MV-4-11 (cell line): ENCODE results near the gene TGDS.

Experiments used
- DNase-seq: peaks from one replicate; lab custom pipeline; 2025; lab: John Stamatoyannopoulos, UW

The TGDS gene

DNA sequence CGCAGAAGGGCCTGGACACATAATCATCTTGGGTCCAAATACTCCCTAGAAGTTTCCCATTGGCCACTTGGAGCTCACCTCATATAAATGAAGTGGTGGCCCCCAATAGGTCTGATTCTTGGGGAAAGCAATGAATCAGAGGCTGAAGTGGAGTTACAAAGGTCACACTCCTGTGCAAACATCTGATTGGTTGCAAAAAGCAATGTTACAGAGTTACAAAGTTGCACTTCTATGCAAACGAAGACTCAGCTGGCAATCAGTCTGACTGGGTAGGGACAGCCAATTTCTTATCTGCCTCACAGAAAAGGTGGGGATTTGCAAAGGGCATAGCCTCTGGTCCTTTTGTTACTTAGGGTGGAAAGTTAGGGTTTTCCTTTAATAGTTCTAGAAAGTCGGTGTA lies 3.9 kb upstream of the TGDS start:
- no peak for DNase-seq

DNA sequence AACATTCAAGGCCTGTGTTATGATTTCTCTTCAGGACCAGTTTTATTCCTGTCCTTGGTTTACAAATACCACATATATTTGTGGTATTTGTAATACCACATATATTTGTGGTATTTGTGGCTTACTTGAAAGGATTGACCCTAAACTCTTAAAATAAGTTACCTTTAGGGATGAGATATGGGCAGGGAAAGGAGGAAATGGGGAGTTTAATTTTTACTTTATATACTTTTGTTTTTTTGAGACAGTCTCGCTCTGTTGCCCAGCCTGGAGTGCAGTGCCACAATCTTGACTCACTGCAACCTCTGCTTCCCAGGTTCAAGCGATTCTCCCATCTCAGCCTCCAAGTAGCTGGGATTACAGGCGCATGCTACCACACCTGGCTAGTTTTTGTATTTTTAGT lies 2.3 kb upstream of the TGDS start:
- no peak for DNase-seq

DNA sequence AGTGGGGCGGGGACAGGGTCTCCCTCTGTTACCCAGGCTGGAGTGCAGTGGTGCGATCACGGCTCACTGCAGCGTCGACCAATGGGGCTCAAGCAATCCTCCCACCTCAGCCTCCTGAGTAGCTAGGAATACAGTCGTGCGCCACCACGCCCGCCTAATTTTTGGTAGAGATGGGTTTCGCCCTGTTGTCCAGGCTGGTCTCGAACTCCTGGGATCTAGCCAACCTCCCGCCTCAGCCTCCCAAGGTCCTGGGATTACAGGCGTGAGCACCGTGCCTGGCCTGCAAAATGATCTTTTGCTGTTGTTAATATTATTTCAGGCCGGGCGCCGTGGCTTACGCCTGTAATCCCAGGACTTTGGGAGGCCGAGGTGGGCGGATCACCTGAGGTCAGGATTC lies 621 bp upstream of the TGDS start:
- no peak for DNase-seq

DNA sequence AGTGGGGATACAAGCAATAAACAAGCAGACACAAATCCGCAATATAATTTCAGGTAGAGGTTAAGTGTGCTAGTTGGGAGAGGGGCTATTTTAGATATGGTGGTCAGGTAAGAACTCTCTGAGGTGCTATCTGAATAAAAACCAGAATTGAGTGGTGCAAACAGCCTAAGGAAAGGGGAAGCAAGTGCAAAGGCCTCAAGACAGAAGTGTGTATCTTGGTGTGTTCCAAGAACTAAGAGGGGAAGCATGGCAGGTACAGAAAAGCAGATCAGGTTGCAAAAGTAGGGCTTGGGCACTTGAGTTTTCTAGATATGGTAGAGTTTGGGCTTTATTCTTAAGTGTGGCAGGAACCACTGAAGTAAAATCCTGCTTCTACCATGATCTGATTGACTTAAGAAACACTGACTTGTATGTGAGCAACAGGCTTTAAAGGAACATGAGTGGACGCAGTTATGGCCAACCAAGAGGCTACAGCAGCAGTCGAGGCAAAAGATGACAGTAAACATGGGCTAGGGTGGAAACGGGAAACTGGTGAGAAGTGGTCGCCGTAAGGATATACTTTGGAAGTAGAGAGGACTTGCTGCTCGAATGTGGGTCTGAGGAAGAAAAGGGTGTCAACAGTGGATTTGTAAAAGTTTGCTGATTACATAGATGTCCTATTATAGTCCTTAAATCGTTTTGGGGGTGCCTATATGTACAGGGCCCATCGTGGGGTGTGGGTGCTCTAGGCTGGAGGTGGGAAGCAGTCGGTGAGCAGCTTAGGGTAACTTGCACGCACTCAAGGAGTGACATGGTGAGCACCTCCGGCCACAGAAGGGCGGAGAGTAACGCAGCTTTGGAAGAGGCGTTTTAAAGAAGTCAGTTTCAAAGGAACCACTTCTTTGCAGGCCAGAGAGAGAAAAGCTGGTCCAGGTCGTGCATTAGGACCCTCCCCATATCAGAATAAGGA lies 677 bp downstream of the TGDS start:
- peak; percentile 28 for DNase-seq

DNA sequence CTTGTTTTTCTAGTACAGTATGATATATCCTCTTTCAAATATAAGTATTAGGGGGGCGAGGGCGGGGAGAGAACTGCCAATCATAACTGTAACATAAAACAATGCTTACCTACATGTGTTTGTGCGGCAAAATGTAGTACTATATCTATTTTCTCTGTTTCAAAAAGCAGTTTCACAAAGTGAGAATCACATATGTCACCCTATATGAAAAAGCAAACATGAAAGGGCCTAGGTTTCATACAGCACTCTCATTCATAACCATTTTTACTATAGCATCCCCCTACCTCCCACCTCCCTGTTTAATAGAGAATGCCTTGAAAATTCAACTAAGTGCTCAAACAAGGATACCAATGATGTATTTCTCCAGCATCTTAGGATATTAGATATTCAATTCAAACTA lies 5.2 kb downstream of the TGDS start:
- DNase-seq, result no peak

DNA sequence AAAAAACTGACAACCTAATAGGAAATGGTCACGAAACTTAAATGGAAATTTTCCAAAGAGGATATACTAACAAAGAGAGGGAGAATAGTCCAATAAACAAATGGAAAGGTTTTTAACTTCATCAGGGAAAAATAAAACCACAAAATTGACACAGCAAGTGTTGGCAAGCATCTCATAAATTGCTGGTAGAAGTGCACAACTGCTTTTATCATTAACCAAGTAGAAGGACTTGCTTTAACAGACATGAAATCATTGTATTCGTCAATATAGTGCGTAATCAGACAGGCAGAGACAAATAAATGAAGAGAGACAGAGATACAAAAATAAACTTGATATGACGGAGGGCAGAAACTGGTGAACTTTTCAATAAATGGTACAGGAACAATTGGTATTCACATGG lies 7.4 kb downstream of the TGDS start:
- DNase-seq, result no peak

DNA sequence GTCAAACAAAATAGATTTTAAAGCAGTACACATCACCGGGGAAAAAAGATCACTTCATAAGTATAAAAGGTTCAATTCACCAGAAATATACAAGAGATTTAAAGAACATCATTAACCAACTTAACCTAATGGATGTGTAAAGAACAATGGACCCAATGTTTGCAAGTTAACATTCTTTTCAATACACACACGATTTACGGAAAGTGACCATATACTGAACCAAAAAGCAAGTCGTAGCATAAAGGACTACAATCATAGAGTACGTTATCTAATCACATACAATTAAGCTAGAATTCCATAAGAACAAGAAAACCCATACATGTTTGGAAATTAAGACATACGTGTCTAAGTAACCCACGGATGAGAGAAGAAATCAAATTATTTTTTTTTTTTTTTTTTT lies 9.6 kb downstream of the TGDS start:
- DNase-seq, result no peak

DNA sequence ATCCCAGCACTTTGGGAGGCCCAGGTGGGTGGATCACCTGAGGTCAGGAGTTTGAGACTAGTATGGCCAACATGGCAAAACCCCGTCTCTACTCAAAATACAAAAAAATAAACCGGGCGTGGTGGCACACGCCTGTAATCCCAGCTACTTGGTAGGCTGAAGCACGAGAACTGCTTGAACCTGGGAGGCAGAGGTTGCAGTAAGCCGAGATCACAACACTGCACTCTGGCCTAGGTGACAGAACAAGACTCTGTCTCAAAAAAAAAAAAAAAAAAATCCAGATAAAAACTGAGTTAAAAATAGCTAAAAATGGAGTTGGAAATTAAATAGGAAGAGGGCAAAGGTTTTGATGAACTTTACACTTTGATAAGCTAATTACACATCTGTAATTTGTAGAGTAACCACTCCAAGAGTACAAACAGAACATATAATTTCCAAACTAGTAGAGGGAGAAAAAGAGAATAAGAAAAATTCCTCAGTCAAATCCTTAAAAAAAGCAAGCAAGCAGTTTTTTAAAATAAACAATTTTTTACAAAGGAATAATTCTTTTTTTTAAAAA lies 10.3 kb downstream of the TGDS start:
- no peak for DNase-seq

DNA sequence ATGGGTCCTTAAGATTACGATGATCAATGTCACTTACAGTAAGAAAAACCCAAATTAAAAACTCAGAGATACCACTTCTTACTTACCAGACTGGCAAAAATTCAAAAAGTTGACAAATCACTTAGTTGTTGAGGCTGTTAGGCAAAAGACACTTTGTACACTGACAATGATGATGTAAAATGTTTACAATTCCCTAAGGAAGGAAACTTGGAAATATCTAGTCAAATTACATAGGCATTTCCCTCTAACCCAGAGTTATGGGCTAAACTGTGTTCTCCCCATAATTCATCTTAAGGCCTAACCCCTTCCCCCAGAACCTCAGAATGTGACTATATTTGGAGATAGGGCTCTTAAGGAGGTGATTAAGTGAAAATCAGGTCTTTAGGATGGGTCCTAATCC lies 12.0 kb downstream of the TGDS start:
- DNase-seq, result no peak

DNA sequence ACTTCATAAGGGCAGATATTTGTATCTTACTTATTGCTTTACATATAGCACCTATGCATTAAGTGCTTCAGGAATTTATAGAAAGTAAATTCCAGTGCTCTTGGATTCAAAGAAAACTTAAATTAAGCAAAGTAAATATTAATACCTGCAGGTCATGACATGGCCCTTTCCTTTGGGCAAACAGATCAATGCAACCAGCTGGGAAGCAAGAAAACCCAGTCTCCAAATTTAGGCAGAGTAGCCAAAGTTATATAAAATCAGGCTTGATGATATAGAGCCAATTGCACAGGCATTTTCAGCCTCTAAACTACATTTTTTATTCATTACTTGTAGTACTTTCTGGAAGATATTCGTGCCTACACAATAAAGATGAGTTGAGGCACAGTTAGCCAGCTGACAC lies 16.9 kb downstream of the TGDS start:
- no peak for DNase-seq

DNA sequence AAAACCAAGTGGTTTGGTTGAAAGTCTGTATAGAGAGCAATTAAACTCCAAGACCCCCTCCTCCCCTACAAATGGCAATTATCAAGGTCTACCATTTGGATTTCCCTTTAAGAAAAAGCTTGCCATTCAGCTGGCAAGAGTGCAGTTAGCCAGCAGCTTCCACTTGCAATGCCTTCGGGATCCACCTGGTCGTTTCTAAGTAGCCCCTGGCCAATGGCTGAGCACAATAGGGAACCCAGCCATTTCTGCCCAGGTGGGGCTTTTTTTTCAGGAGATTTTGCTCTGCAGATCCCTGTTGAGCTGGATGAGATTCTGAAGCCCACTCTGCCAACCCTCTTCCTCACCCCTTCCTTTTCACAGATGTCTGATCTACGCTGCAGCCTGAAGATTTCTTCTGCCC lies 26.3 kb downstream of the TGDS start:
- no peak for DNase-seq

DNA sequence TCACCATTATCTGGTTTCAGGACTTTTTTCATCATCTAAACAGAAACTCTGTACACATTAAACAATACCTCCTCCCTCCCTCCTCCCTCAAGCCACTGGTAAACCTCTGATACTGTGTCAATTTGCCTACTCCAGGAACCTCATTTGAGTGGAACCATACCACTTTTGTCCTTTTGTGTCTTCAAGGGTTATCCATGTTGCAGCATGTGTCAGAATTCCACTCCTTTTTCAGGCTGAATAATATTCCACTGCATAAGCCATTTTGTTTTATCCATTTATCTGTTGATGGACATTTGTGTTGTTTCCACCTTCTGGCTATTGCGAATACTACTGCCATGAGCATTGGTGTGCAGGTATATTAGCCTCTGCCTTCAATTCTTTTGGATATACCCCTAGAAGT lies 27.5 kb downstream of the TGDS start:
- DNase-seq, result no peak

DNA sequence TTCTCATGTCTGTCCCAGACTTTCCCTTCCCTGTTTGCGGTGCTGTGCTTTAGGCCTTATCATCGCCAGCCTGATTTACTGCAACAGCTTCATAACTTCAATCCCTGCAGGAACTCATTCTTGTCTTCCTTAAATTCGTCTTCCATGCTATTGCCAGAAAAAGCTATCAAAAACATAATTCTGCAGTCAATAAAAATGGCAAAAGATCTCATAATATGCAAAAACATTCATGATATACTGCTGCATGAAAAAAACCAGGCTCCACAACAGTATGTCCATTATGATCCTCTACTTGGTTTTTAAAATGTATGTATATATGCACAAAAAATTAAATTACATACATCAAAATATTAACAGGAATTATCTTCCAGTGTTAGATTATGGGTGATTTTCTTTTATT lies 28.4 kb downstream of the TGDS start:
- no peak for DNase-seq

DNA sequence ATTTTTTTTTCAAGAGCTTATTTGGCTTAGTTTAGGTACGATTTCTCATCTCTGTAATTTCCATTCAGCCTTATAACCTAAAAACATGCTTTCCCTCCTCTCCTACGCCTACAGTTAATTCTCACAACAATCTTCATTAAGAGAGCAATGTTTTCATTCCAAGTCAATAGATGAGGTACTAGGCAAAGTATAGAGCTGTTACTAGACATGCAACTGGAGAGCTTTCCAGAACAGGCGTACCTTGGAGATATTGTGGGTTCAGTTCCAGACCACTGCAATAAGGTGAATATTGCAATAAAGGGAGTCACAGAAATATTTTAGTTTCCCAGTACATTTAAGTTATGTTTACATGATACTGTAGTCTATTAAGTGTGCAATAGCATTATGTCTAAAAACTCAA lies 34.8 kb downstream of the TGDS start:
- DNase-seq, result no peak

DNA sequence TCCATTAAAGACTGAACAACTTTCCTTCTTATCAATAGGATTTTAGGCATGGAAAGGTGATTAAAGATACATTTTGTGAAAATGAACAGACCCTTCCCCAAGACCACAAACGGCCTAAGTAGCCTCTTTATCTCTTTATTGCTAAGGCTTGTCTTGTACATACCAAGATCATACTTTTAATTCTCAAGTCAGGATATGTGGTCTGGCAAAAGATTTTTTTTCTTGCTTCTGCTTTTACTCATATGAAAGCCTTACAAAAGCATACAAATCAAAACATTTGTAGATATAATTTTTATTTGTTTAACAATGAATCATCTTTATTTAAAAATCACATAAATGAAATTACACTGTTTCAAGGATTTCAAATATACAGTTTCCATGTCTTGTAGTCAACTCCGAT lies 35.8 kb downstream of the TGDS start:
- DNase-seq, result no peak

DNA sequence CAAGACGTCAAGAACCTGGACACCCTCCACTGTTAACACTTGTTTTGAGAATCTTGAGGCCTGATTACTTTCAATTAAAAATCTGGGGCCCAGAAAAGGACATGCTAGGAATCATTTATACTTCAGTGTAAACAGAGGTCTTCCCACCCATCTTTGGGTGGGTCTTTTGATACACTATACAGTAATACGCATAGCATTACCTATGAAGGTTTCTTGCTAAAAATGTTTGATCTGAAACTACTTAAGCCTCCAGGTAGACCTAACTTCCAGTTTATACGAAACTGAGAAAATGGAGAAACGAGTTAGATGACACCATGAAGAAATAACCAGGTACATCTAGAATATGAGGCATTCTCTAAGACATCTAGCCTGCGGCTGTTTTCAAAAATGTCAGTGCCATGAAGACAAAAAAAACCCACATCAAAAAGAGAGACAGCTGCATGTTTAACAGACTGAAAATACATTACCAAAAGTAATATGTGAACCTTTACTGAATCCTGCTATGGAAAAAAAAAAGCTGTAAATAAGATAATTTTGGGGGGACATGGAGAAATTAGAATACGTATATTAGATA lies 36.6 kb downstream of the TGDS start:
- no peak for DNase-seq

DNA sequence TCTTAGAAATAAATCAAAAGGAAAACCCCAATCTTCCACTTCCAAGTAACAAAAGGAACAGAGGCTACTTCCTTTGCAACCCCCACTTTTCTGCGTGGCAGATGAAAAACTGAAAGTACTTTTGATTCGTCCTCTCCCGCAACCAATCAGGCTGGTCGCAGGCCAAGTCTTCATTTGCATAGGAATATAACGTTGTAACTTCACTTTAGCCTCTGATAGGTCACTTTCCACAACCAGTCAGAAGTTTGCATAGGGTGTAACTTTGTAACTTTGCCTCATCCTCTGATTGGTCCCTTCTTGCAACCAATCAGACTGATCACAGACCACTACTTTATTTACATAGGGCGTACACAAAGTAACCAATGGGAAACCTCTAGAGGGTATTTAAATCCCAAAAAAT lies 37.2 kb downstream of the TGDS start:
- no peak for DNase-seq

DNA sequence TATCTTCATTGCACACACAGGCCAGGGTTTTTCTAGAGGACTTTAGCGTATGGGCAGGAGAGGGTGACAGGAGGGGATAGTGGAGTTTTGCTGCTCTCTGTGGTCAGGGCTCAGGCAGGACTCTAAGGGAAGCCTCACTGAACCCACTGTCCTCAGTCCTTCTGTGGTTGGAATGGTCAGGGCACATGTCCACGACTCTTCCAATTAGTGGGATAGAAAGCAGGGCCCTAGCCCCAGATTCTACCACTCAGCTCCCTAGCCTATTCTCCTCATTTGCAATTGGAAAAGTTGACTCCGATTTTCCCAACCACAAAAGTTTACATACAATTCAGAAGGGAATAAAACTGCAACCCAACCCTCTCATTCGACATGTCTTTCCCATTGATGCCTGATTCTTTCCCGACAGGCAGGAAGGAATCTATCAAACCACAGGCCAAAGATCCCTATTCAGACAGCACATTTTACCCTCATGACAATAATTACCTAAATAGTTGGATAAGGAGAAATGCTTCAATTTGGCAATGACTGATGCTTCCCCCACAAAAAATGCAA lies 38.2 kb downstream of the TGDS start:
- DNase-seq, result no peak

DNA sequence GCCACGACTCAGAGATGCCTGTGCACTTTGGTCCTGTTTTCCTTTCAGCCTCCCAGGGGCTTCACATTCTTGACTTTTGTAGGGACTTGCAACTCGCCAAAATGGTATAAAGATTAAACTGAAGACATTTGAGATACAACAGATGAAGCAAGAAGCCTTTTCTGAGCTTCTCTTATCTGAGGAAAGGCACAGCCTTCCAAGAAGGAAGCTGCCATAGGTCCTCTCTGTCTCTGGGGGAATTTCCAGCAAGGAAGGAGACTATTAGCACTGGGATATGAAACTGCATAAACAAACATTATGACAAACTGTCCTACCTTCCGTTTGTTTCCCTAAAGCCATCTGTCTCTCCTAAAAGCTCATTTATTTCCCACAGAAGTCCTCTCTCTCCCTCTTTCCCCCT lies 39.3 kb downstream of the TGDS start:
- DNase-seq, result no peak

DNA sequence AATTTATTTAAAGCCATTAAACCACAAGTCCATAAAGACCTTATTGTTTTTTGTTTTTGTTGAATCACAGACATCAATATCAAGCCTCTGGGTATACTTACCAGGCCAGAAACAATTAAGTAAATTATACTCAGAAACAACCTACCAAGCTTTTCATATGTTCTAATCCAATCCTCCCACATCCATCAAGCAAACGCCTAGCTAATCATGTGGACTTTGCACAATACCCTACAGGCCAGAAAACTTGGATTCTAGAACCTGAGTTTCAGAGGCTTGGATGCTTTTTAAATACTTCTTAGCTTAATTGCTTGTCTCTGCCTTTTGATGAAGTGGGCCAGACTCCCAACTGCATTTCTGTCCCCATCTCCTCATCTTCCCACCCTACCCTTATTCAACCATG lies 39.9 kb downstream of the TGDS start:
- no peak for DNase-seq

DNA sequence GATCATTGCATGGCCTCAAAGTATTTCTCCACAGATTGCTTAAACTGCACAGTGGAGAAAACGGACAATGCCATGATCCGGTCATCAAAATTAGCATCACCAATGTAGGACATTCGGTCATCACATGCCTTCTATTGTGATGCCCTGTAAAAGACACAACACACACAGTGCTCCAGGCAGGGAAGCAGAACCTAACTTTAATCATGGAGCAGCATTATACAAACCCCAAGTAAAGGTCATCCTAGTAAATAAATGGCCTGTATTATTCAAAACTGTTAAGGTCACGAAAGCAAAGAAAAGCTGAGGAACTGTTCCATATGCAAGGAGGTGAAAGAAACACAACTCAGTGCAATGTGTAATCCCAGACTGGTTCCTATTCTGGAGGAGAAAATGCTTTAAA lies 42.2 kb downstream of the TGDS start:
- no peak for DNase-seq

DNA sequence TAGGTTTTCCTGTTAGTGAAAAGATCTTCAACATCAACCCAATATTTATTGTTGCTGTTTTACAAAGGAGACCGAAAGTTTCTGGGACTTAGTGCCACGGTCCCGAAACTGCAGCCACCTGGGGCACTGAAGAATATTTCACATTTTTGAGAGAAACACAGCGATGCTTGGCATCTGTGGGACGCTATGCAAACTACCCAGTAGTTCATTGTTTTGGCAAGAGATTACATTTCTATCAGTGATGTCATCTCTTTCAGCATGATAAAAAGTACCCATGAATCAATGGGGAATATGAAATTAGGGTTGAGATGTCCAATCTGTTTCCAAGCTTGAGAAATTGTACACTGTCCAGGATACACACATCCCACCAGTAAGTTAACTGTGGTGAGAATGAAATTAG lies 43.9 kb downstream of the TGDS start:
- no peak for DNase-seq

DNA sequence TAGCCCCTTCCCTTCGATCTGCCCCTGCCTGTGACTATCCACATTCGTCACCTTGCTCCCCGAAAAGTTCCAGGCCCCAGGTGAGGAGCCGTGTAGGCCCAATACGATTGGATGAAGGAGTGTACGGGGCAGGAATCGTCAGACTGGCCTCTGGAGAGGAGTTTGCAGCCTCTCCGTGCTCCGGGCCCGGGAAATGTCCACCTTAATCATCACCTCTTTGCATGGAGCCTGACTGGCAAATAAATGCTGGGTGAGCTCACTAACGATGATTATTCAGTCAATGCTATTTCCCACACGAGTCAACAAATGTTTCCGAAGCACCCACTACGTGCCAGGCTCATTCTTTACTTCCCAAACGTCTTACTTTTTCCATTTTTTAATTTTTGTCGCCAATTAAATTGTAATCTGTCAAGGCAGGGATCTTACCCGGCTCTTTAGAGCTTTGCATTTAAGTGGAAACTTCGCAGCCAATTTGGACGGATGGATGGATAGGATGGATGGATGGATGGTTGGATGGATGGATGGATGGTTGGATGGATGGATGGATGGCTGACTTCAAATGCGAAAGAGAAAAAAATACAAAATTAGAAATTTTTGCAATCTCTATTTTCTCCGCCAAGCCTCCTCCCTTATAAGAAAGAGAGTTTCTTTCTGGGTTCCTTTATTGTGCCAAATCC lies 45.8 kb downstream of the TGDS start:
- no peak for DNase-seq
